NCI-H187 treated with DMSO at 0.1 percent for 48 hours (cell line): ENCODE data around the gene RNASE8.

ENCODE experiments used
- DNase-seq: peaks from one replicate; lab custom pipeline; 2025; lab: John Stamatoyannopoulos, UW

RNASE8 gene

GRCh38 chr14:21072781-21073339, 15.2 kb downstream of the RNASE8 start:
- no peak for DNase-seq

- no peak for DNase-seq
Measured at GRCh38 chr14:21073921-21074320, 16.3 kb downstream of the RNASE8 start.

GRCh38 chr14:21074398-21075272, 17.0 kb downstream of the RNASE8 start:
- DNase-seq = no peak

GRCh38 chr14:21075719-21076437, 18.3 kb downstream of the RNASE8 start:
- DNase-seq = no peak

- no peak for DNase-seq
Measured at GRCh38 chr14:21077672-21078071, 20.1 kb downstream of the RNASE8 start.

GRCh38 chr14:21078287-21078686, 20.7 kb downstream of the RNASE8 start:
- no peak for DNase-seq

GRCh38 chr14:21078726-21079125, 21.1 kb downstream of the RNASE8 start:
- DNase-seq = no peak

GRCh38 chr14:21081521-21082142, 24.0 kb downstream of the RNASE8 start:
- no peak for DNase-seq

GRCh38 chr14:21083565-21084325, 26.1 kb downstream of the RNASE8 start:
- DNase-seq = no peak

GRCh38 chr14:21084396-21084795, 26.8 kb downstream of the RNASE8 start:
- no peak for DNase-seq

- no peak for DNase-seq
Measured at GRCh38 chr14:21084998-21085853, 27.6 kb downstream of the RNASE8 start.

GRCh38 chr14:21086908-21087293, 29.3 kb downstream of the RNASE8 start:
- DNase-seq = no peak

GRCh38 chr14:21087294-21088091, 29.9 kb downstream of the RNASE8 start:
- DNase-seq = no peak

- DNase-seq = no peak
Measured at GRCh38 chr14:21088687-21089086, 31.1 kb downstream of the RNASE8 start.

- DNase-seq = no peak
Measured at GRCh38 chr14:21089271-21089670, 31.6 kb downstream of the RNASE8 start.

GRCh38 chr14:21089877-21090193, 32.2 kb downstream of the RNASE8 start:
- no peak for DNase-seq

GRCh38 chr14:21090194-21090939, 32.7 kb downstream of the RNASE8 start:
- no peak for DNase-seq

- DNase-seq = no peak
Measured at GRCh38 chr14:21090940-21091663, 33.5 kb downstream of the RNASE8 start.

GRCh38 chr14:21091821-21092272, 34.2 kb downstream of the RNASE8 start:
- no peak for DNase-seq
